PC-9 (cell line): ENCODE measurements around the gene LRRC4C. TPM values are rescaled to one million over a fixed set of nuclear protein-coding genes. Genes with fewer than 3 reads are reported as not detected.

Experiments used
- BruUV-seq: library from RNA; stranded (reverse); fragments of 400-500 nt; replicated peaks from 2 replicates; lab custom pipeline; 2021; lab: Mats Ljungman, UMichigan
- CTCF ChIA-PET: fragments of 300-600 bp; sonication (Branson Sonifier 250); formaldehyde crosslinking; loops from one replicate; lab custom pipeline; 2022; ENCODE audit warnings: antibody characterized with exemption; lab: Charles Lee
- POLR2A ChIA-PET: fragments of 300-600 bp; sonication (Branson Sonifier 250); formaldehyde crosslinking; loops from one replicate; lab custom pipeline; 2022; ENCODE audit warnings: antibody characterized with exemption; ENCODE audit not compliant: unreplicated experiment; lab: Charles Lee
- DNase-seq, 2 experiments: peaks; one replicate each; pipeline versions ENCODE4 v3.0.0 to v3.0.0-alpha.2; 2015 to 2022; ENCODE audit warnings: mixed read lengths in 1 of 2
- H2AFZ ChIP-seq: fragments of 200-600 bp; sonication (generic); 2 replicates; pipeline ENCODE4 v1.8.1; 2017; ENCODE audit warnings: antibody characterized with exemption
- H3F3A ChIP-seq: fragments of 200-600 bp; sonication (generic); 2 replicates; pipeline ENCODE4 v1.8.1; 2017; ENCODE audit warnings: antibody characterized with exemption, mild to moderate bottlenecking, low read depth; ENCODE audit not compliant: insufficient read depth
- H3K27ac ChIP-seq: fragments of 200-600 bp; sonication (generic); 2 replicates; pipeline ENCODE4 v1.6.1; 2016; ENCODE audit warnings: mixed run types
- H3K27me3 ChIP-seq: fragments of 200-600 bp; sonication (generic); 2 replicates; pipeline ENCODE4 v1.6.1; 2016; ENCODE audit warnings: low read depth, mixed run types; ENCODE audit not compliant: insufficient read depth
- H3K36me3 ChIP-seq: fragments of 200-600 bp; sonication (generic); 2 replicates; pipeline ENCODE4 v1.6.1; 2016; ENCODE audit warnings: low read depth, mixed run types
- H3K4me1 ChIP-seq: fragments of 200-600 bp; sonication (generic); replicated peaks from 2 replicates; pipeline ENCODE4 v1.6.1; 2016; ENCODE audit warnings: mixed run types; ENCODE audit not compliant: insufficient read depth
- H3K4me2 ChIP-seq: fragments of 200-600 bp; sonication (generic); 2 replicates; pipeline ENCODE4 v1.6.1; 2017; ENCODE audit warnings: mixed run types
- H3K4me3 ChIP-seq: fragments of 200-600 bp; sonication (generic); 2 replicates; pipeline ENCODE4 v1.6.1; 2016; ENCODE audit warnings: mixed run types
- H3K79me2 ChIP-seq: fragments of 200-600 bp; sonication (generic); 2 replicates; pipeline ENCODE4 v1.6.1; 2017; ENCODE audit warnings: low read depth, mixed run types
- H3K9me2 ChIP-seq: fragments of 200-600 bp; sonication (generic); 2 replicates; pipeline ENCODE4 v1.8.1; 2017; ENCODE audit warnings: mild to moderate bottlenecking; ENCODE audit not compliant: insufficient read depth
- H3K9me3 ChIP-seq: fragments of 200-600 bp; sonication (generic); 2 replicates; pipeline ENCODE4 v1.8.1; 2016; ENCODE audit warnings: low read depth; ENCODE audit not compliant: insufficient read depth
- H4K20me1 ChIP-seq: fragments of 200-600 bp; sonication (generic); 2 replicates; pipeline ENCODE4 v1.8.1; 2017; ENCODE audit not compliant: insufficient read depth
- EZH2 ChIP-seq: fragments of 200-600 bp; sonication (generic); IDR thresholded peaks from 2 replicates; pipeline ENCODE4 v1.8.0; 2017; ENCODE audit warnings: antibody characterized with exemption, low read depth
- intact Hi-C: fragments of 100-400 bp; cut with micrococcal nuclease; formaldehyde crosslinking; loops from one replicate; pipeline ENCODE4 v1.10.0; 2022; ENCODE audit not compliant: unreplicated experiment
- total RNA-seq: library from RNA; stranded (reverse); gene quantifications from 2 replicates; pipeline ENCODE4 v1.2.3, GENCODE V29; 2021
- TF ChIP-seq, protein P1 (sequence below): fragments of 200-600 bp; sonication (generic); conservative IDR thresholded peaks from 2 replicates; pipeline ENCODE4 v1.6.1; 2017; ENCODE audit warnings: mixed run types, antibody characterized with exemption, mild to moderate bottlenecking, moderate library complexity

The LRRC4C gene
- total RNA-seq, 1 experiment from 2014 or later: not detected

DNA sequence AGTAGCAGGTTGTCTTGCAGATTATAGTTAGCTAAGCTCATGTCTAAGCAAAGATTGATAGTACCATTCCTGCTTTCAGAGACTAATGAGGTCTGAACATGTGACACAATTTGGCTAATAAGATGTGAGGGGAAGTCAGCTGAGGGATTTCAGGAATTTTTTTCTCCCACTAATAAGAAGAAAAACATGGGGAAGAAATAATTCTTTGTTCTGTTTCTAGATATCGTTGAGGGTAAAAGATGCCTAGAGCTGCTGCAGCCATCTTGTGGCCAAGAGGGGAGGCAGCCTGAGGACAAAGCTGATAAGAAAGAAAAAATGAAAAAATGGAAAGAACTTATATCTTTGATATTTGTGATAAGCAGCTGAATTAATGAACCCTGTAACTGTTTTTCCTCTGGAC is 1334.4 kb downstream of the LRRC4C start:
- Histone ChIP-seq H3K4me1 (no peaks in the 10 kb centered on the region), H4K20me1 (no peaks in the 10 kb centered on the region), H3F3A (no peaks in the 10 kb centered on the region), H3K27ac (no peak overlapping the region), H2AFZ (no peak overlapping the region), H3K79me2 (no peaks in the 10 kb centered on the region), H3K9me3 (no peaks in the 10 kb centered on the region), H3K9me2 (no peaks in the 10 kb centered on the region), H3K27me3 (no peaks in the 10 kb centered on the region), H3K36me3 (no peaks in the 10 kb centered on the region), H3K4me2 (no peak overlapping the region), H3K4me3 (no peak overlapping the region)
- DNase-seq: no peak
- intact Hi-C loops: no loop called here
- TF ChIP-seq EZH2: no peak
- TF ChIP-seq, protein P1, sequence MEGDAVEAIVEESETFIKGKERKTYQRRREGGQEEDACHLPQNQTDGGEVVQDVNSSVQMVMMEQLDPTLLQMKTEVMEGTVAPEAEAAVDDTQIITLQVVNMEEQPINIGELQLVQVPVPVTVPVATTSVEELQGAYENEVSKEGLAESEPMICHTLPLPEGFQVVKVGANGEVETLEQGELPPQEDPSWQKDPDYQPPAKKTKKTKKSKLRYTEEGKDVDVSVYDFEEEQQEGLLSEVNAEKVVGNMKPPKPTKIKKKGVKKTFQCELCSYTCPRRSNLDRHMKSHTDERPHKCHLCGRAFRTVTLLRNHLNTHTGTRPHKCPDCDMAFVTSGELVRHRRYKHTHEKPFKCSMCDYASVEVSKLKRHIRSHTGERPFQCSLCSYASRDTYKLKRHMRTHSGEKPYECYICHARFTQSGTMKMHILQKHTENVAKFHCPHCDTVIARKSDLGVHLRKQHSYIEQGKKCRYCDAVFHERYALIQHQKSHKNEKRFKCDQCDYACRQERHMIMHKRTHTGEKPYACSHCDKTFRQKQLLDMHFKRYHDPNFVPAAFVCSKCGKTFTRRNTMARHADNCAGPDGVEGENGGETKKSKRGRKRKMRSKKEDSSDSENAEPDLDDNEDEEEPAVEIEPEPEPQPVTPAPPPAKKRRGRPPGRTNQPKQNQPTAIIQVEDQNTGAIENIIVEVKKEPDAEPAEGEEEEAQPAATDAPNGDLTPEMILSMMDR: 0 out of 2 replicates have a peak, but pooled peaks have one; percentile 26
- BruUV-seq: no TSS peak
- ChIA-PET CTCF (no interaction called here), POLR2A (no interaction called here)

DNA sequence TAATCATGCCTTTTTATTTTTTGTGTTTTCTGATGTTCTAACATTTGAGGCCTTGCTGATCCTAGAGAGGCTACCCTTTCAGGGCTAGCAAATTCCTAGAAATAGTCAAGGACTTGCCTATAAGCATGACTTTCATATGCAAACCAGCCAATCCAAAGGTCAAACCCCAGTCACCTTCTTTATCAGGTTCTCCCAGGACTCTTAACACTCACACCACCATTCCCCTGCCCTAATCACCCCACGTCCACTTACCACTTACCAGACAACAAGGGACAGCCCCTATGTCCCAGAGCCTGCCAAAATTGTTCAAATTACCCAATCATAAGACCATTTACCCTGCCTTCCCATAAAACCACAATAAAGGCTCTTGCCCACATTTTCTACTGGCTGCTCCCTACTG is 1339.8 kb downstream of the LRRC4C start:
- Histone ChIP-seq H3K9me2 (no peaks in the 10 kb centered on the region), H3K9me3 (no peaks in the 10 kb centered on the region), H4K20me1 (no peaks in the 10 kb centered on the region), H3K4me2 (no peak overlapping the region), H3K36me3 (no peaks in the 10 kb centered on the region), H3K27me3 (peaks cover 6% of the 10 kb centered on the region; the same call in 1 of the 2 replicates), H3K4me1 (no peaks in the 10 kb centered on the region), H2AFZ (no peak overlapping the region), H3F3A (no peaks in the 10 kb centered on the region), H3K79me2 (no peaks in the 10 kb centered on the region), H3K4me3 (no peak overlapping the region), H3K27ac (no peak overlapping the region)
- intact Hi-C loops: no loop called here
- POLR2A ChIA-PET: no interaction called here
- DNase-seq: no peak
- CTCF ChIA-PET: no interaction called here
- no TSS peak for BruUV-seq
- TF ChIP-seq EZH2: no peak
- TF ChIP-seq, protein P1: no peak

DNA sequence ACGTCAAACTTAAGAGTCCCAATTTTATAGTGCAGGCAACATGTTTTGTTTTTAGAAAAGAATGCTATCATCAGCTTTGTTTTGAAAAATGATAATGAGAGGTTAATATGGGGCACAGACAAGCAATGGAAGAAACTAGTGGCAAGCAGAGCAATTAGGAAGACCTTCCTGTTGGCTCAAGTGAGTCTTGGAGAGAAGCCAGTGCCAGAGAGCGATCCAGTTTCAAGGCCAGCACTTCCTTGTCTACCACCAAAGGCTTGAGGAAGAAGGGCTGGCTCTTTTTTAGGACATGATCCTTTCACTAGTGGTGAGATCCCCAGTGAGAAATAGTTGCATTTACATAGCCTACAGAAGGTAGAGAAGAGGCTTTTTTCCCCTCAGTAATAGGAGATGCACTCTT is 1340.7 kb downstream of the LRRC4C start:
- H3K27ac ChIP-seq: no peak overlapping the region
- H3K79me2 ChIP-seq: no peaks in the 10 kb centered on the region
- H3F3A ChIP-seq: no peaks in the 10 kb centered on the region
- H3K27me3 ChIP-seq: peaks cover 6% of the 10 kb centered on the region; the same call in 1 of the 2 replicates
- BruUV-seq: no TSS peak
- H3K4me2 ChIP-seq: no peak overlapping the region
- DNase-seq: no peak
- no peaks in the 10 kb centered on the region for H4K20me1 ChIP-seq
- H3K36me3 ChIP-seq: no peaks in the 10 kb centered on the region
- ChIA-PET POLR2A (no interaction called here), CTCF (no interaction called here)
- H3K9me2 ChIP-seq: no peaks in the 10 kb centered on the region
- TF ChIP-seq, protein P1: no peak
- TF ChIP-seq EZH2: no peak
- H3K9me3 ChIP-seq: no peaks in the 10 kb centered on the region
- no peak overlapping the region for H2AFZ ChIP-seq
- H3K4me1 ChIP-seq: no peaks in the 10 kb centered on the region
- intact Hi-C loops: no loop called here
- H3K4me3 ChIP-seq: no peak overlapping the region
